Measurements from ENCODE around the gene RBFOX1.
"Not testable (repeated sequence)": the region's sequence is repeated elsewhere in the genome, so short reads cannot be mapped to it uniquely, and the experiment has no call there.

The RBFOX1 gene

GRCh38 chr16:7482596-7483290, 150.1 kb downstream of the RBFOX1 start:
- no peak for DNase-seq

GRCh38 chr16:7487574-7488323, 155.1 kb downstream of the RBFOX1 start:
- no peak for DNase-seq

DNA sequence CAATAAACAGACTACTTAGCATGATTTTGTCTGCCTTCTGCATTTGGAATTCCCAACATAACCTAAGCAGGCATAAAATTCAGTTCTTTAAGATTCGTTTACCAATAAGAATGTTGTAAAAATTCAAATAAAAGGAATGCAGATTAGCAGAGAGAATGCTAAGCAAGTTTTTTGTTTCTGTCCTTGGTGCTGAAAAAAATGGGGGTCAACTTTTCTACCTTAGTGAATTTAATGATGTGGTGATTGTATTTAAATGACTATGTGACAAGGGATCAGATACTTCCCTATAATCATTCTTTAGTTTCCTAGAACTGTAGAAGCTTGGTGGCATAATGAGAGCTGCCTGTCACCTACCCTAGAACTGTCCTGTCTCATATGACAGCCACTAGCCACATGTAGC, 159.5 kb downstream of the RBFOX1 start:
- no peak for DNase-seq

DNA sequence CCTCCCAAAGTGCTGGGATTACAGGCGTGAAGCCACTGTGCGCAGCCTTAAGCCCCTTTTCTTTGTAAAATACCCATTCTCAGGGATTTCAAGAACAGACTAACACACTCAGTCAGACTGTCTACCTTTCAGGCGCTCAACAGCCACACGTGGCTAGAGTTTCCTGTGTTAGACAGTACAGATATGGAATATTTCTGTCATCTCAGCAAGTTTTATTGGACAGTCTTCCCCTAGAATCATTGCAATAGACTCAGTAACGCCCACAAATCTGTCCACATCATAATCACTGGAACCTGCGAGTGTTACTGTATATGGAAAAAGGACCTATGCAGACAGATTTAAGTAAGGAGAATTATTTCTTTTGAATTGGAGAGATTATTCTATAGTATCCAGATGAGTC, 160.5 kb downstream of the RBFOX1 start:
- no peak for DNase-seq

- DNase-seq: no peak
Observed at GRCh38 chr16:7497691-7498090, 165.0 kb downstream of the RBFOX1 start.

DNA sequence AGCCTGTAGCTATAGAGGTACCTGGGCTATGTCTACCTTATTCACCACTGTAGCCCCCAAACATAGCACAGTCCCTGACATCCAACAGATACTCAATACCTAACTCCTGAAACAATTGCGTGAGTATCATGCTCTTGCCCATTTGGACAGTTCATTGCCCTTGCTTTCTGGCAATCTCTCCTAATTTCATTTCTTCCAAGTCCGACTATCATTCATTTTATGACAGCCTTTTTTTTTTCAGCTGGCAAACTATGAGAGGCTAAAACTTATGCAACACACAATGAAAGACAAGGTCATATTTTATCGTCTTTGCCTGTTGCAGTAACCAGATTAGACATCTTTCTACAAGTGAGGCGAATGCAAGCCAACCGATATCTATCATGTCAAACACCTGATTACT, 169.2 kb downstream of the RBFOX1 start:
- no peak for DNase-seq

DNA sequence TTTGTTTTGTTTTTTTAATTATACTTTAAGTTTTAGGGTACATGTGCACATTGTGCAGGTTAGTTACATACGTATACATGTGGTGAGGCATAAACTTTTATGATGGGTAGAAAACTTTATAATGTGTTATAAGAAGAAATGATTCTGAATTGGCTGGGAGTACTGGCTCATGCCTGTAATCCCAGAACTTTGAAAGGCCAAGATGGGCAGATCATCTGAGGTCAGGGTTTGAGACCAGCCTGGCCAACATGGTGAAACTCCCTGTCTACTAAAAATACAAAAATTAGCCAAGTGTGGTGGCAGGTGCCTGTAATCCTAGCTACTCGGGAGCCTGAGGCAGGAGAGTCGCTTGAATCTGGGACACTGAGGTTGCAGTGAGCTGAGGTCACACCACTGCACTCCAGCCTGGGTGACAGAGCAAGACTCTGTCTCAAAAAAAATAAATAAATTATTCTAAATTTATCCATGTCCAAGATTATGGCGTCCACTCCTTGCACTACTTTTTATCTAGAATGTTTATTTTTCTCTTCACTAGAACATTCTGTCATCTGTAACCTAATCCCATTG, 170.0 kb downstream of the RBFOX1 start:
- DNase-seq: not testable (repeated sequence)

DNA sequence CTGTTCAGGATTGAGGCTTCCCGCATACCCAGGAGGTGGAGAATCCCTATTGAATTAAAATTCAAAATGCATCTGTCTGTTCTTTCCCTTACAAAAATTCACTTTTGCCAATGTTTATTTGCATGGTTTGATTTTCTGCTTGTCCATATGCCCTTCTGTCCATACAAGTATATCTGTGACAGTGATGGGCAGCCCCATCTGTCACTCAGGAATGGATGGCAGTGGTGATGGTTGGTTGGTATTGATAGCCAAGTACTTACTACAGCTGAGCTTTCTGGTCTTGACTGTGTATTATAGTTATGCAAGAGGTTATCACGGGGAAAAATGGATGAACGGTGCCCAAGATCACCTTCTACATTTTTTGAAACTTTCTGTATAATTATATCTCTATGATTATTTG, 171.0 kb downstream of the RBFOX1 start:
- DNase-seq: no peak

- no peak for DNase-seq
Observed at GRCh38 chr16:7504844-7505243, 172.2 kb downstream of the RBFOX1 start.

- DNase-seq: no peak
Observed at GRCh38 chr16:7505495-7505894, 172.8 kb downstream of the RBFOX1 start.

DNA sequence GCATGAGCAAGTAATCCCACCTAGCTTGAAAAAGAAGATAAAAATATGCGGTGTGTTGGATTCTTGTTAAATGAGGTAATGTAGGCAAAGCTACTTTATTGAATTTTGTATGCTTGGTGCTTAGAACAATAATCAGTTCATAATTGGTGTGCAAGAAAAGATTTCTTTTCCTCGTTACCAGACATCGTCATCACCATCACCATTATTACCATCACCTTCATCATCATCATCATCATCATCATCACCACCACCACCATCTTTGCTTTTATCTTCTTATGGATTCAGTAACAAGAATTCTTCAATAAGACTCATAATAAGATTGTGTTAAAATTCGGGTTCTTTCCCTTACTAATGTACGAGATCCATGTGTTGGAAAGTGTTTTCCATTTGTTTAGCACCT, 173.7 kb downstream of the RBFOX1 start:
- no peak for DNase-seq

- DNase-seq: no peak
Observed at GRCh38 chr16:7508656-7509055, 176.0 kb downstream of the RBFOX1 start.

DNA sequence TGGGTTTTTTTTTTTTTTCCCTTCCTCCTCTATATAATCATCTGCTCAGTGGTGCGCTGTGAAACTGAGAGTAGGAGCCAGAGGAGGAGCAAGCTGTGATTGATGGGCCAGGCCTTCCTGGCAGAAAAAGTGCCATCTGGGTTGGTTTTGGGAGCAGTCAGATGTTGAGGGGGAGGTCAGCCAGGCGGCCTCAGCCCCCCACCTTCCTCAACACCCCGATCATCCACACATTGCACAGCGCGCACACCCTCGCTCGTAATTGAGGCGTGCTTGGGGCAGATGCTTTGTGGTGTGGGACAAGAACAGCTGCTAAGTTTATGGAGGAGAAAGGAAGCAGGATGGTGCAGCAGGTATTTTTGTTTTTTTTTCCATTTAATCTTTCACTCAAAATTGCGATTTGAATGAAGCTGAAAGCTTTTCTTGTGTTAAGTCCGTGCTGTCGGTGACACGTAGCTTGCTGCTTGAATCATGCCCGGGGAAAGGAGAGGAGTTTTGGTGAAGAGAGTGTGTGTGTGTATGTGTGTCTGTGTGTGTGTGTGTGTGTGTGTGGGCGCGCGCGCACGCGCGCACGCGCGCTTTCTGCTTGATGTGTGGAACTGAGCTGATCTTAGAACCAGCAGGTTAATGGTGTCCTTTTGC, 177.4 kb downstream of the RBFOX1 start:
- DNase-seq: no peak

DNA sequence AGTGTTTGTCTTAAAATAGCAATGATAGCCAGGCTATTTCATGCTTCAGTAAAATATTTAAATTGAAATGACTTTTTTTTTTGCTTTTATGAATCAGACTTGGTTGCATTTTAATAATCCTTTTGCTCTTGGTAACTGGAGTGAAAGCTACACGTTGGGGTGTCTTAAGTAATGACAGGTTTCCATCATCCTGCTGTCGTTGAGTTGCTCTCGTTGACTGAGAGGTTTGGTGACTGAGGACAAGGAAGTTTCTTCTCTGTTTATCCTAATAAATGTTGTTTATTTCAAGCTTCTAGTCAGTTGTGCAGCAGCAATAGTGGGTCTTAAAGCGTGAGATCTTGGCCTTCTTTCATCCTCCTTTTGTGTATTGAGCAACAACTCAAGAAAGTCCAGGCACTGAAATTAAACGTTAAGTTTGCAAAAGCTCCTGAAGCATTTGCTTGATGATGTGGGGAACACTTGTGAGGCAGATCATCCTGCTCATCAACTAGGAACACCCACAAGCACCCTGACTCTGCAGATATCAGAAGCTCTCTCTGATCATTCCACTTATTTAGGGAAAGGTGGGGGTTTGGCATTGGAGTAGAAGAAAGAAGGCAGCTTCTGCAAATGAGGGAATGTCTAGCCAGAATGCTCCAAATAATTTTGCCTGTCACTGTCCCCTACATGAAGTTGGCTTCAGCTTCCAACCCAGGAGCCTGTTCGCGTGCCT, 179.1 kb downstream of the RBFOX1 start:
- DNase-seq: no peak

GRCh38 chr16:7512503-7512902, 179.9 kb downstream of the RBFOX1 start:
- no peak for DNase-seq

DNA sequence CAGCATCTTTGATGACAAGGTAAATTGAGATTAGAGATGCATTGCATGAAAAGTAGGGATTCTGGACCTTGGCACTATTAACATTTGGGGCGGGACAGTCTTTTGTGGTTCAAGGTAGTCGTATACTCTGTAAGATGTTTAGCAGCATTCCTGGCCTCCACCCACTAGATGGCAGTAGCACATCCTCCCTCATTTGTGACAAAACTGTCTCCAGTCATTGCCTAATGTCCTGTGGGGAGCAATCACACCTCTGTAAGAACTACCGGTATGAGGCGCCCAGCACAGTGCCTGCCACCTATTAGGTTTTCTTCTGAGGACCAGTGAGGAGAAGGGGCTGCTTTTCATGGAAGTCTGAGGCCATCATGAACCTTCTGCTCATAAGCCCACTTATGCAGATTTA, 180.8 kb downstream of the RBFOX1 start:
- no peak for DNase-seq

DNA sequence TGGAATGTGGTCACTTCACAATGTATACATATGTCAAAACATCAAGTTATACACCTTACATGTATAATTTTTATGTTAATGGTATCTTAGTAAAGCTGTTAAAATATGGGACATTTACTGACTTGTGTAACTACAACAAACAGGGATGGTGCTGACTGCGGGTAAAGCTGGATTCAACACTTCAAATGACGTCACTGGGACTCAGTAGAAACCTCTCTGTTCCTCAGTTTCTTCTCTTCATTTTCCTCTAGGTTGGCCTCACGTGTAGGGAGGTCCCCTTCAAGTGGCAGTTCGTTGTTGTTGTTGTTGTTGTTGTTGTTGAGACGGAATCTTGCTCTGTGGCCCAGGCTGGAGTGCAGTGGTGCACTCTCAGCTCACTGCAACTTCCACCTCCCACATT, 182.9 kb downstream of the RBFOX1 start:
- DNase-seq: no peak

- no peak for DNase-seq
Observed at GRCh38 chr16:7517496-7517895, 184.9 kb downstream of the RBFOX1 start.

DNA sequence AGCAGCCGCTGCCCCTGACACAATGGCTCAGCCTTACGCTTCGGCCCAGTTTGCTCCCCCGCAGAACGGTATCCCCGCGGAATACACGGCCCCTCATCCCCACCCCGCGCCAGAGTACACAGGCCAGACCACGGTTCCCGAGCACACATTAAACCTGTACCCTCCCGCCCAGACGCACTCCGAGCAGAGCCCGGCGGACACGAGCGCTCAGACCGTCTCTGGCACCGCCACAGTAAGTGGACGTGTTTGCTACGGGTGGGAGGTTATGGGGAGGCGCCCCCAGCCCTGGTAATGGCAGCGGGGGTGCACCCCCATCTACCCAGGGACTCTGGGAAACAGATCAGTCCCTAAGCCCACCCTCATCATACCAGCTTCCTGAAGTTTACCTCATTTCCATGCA, 185.5 kb downstream of the RBFOX1 start:
- no peak for DNase-seq

DNA sequence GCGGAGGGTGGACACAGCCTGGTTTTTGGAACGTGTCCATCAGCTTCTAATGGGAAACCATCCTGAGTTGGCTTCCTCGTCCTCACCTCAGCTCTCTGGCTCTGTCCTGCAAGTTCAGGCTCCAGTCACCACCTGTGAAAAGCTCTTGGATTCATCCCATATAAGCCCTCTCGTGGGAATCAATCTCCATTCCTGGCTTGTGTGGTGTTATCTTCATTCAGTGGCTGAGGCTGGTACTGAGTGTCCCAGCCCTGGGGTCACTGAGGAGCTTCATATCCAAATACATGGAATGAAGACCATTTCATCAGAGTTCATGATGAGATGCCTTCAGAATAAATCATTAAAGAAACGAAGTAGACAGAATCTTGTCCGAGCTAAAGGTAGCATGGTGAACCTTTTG, 189.2 kb downstream of the RBFOX1 start:
- DNase-seq: no peak

DNA sequence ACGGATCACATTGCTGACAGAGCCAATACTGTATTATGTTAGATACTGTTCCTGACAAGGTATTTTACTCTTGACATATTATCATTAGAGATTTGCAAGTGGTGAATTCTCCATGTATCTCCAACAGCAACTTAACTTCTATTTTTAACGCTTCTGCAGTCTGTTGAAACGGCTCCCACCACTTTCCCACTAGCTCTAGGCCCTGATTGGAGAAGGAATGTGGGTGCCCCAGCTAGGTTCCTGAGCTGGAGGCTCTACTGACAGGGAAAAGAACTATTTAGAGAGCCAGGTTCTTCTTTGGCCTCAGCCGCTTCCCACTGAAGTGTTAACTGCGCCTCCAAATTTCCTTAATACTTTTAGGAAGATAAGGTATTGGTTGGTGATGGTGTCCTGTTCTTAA, 191.8 kb downstream of the RBFOX1 start:
- DNase-seq: no peak

- no peak for DNase-seq
Observed at GRCh38 chr16:7526736-7527135, 194.1 kb downstream of the RBFOX1 start.

DNA sequence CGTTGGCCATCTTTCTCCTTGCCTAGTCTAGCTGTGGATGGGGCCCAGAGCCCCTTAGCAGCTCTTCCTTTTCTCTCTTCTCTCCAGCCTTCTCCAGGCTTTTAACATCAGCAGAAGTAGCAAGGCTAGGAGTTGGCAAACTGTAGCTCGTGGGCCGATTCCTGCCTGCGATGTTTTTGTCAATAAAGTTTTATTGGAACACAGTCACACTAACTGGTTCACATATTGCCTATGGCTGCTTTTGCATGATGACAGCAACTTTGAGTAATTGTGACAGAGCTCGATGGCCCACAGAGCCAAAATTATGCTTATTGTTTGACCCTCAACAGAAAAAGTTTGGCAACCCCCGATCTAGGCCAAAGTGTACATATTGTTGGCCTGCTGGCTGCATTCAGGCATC, 199.9 kb downstream of the RBFOX1 start:
- no peak for DNase-seq
